Activated CD8-positive, alpha-beta T cell treated with anti-CD3 and anti-CD28 coated beads for 36 hours (primary cell): ENCODE data around the gene FNIP1. TPM values are rescaled to one million over a fixed set of nuclear protein-coding genes. Genes with fewer than 3 reads are reported as not detected.

Experiments
- ATAC-seq: fragments of 200-7000 bp; cut with Tn5 transposase; one replicate; pipeline ENCODE4 v1.10.0; 2021; ENCODE audit warnings: mild to moderate bottlenecking, moderate library complexity
- CTCF ChIA-PET: fragments of 350-600 bp; sonication (Branson Sonifier 250); formaldehyde crosslinking; loops from one replicate; lab custom pipeline; 2021; ENCODE audit warnings: antibody characterized with exemption; lab: Charles Lee
- POLR2A ChIA-PET: fragments of 350-600 bp; sonication (Branson Sonifier 250); formaldehyde crosslinking; loops from one replicate; lab custom pipeline; 2021; ENCODE audit warnings: antibody characterized with exemption; lab: Charles Lee
- DNase-seq: peaks from one replicate; pipeline ENCODE4 v3.0.0-alpha.2; 2020
- H3K27ac Mint-ChIP-seq: one replicate; pipeline ENCODE4 v1.8.0; 2021; ENCODE audit warnings: mild to moderate bottlenecking, mixed read lengths
- H3K27me3 Mint-ChIP-seq: one replicate; pipeline ENCODE4 v1.8.0; 2021; ENCODE audit warnings: mixed read lengths
- H3K36me3 Mint-ChIP-seq: one replicate; pipeline ENCODE4 v1.8.0; 2021; ENCODE audit warnings: low read depth, mixed read lengths
- H3K4me1 Mint-ChIP-seq: one replicate; pipeline ENCODE4 v1.8.0; 2021; ENCODE audit warnings: low read depth, mixed read lengths
- H3K4me3 Mint-ChIP-seq: one replicate; pipeline ENCODE4 v1.8.0; 2021; ENCODE audit warnings: mild to moderate bottlenecking, moderate library complexity, mixed read lengths
- H3K9me3 Mint-ChIP-seq: one replicate; pipeline ENCODE4 v1.8.0; 2021; ENCODE audit warnings: mixed read lengths
- intact Hi-C: fragments of 100-400 bp; cut with micrococcal nuclease; formaldehyde crosslinking; loops from one replicate; pipeline ENCODE4 v1.10.0; 2022
- total RNA-seq, 2 experiments: library from RNA; stranded (reverse); gene quantifications; one replicate each; pipeline ENCODE4 v1.2.3, GENCODE V29; 2021
- TF ChIP-seq, protein P1 (sequence below): fragments of 200-600 bp; IDR thresholded peaks from one replicate; pipeline ENCODE4 v1.8.0; 2022; ENCODE audit warnings: antibody characterized with exemption, mild to moderate bottlenecking

The FNIP1 gene
- total RNA-seq, 2 experiments from 2014 or later = 15.9 to 16.0 TPM

DNA sequence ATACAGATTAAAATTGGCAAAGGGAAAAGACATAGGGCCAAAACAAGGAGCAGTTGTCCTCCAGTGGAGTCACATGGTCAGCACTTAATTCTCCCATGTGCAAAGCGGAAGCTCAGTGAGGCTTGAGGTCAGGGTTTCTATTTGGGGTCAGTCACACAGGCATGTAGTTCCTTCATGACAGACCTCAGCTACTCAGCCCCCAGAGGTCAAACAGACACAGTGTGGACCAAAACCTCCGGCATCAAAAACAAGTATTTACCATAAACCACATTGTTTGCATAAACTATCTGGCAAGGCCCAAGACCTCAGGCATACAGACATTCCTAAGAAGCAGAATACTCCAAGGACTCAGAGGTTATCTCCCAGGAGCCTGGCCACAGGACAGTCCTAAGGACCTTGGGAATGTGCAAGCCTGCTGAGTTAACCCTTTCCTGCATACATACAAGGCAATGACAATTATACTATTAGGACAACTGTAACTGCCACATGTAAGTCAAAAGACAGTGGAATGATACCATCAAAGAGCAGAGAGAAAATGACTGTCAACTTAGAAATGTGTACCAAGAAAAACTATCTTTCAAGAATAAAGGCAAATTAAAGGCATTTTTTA lies 28.7 kb upstream of the FNIP1 start:
- CTCF ChIA-PET = no interaction called here

DNA sequence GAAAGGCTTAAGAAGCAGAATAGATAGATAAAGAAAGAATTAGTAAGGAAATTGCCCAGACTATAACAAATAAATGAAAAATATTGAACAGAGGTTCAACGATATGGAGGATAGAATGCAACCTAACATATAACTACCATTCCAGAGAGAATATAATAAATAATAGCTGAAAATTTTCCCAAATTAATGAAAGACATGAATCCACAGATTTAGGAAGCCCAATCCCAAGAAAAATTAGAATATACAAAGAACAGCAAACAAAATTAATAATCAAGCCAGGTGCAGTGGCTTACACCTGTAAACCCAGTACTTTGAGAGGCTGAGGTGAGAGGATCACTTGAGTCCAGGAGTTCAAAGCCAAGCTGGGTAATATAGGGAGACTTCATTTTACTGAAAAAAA lies 27.8 kb upstream of the FNIP1 start:
- H3K4me1 Mint-ChIP-seq = no peaks in the 10 kb centered on the region
- H3K4me3 Mint-ChIP-seq = no peak overlapping the region
- no peaks in the 10 kb centered on the region for H3K27me3 Mint-ChIP-seq
- H3K36me3 Mint-ChIP-seq = no peaks in the 10 kb centered on the region
- no peak overlapping the region for H3K27ac Mint-ChIP-seq
- no peak for DNase-seq
- intact Hi-C loops = no loop called here
- ChIA-PET POLR2A (interaction anchor here (0.8 kb wide), 1 partner anchor 1223 kb away, joined by 3 read pairs; no protein-coding TSS in a partner anchor), CTCF (interaction anchor here (1.0 kb wide), 1 partner anchor 14 kb away, joined by 3 read pairs; no protein-coding TSS in a partner anchor)
- ATAC-seq = no peak
- H3K9me3 Mint-ChIP-seq = no peaks in the 10 kb centered on the region
- TF ChIP-seq, protein P1, sequence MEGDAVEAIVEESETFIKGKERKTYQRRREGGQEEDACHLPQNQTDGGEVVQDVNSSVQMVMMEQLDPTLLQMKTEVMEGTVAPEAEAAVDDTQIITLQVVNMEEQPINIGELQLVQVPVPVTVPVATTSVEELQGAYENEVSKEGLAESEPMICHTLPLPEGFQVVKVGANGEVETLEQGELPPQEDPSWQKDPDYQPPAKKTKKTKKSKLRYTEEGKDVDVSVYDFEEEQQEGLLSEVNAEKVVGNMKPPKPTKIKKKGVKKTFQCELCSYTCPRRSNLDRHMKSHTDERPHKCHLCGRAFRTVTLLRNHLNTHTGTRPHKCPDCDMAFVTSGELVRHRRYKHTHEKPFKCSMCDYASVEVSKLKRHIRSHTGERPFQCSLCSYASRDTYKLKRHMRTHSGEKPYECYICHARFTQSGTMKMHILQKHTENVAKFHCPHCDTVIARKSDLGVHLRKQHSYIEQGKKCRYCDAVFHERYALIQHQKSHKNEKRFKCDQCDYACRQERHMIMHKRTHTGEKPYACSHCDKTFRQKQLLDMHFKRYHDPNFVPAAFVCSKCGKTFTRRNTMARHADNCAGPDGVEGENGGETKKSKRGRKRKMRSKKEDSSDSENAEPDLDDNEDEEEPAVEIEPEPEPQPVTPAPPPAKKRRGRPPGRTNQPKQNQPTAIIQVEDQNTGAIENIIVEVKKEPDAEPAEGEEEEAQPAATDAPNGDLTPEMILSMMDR = no peak

More for the DNA sequence above, 28.7 kb upstream of the FNIP1 start:
- no peaks in the 10 kb centered on the region for H3K9me3 Mint-ChIP-seq
- no peak overlapping the region for H3K4me3 Mint-ChIP-seq
- TF ChIP-seq, protein P1 = no peak
- no peak overlapping the region for H3K27ac Mint-ChIP-seq
- no peak for ATAC-seq
- intact Hi-C loops = no loop called here
- no peaks in the 10 kb centered on the region for H3K36me3 Mint-ChIP-seq
- peaks cover 1% of the 10 kb centered on the region for H3K4me1 Mint-ChIP-seq
- POLR2A ChIA-PET = no interaction called here
- DNase-seq = no peak
- no peaks in the 10 kb centered on the region for H3K27me3 Mint-ChIP-seq

DNA sequence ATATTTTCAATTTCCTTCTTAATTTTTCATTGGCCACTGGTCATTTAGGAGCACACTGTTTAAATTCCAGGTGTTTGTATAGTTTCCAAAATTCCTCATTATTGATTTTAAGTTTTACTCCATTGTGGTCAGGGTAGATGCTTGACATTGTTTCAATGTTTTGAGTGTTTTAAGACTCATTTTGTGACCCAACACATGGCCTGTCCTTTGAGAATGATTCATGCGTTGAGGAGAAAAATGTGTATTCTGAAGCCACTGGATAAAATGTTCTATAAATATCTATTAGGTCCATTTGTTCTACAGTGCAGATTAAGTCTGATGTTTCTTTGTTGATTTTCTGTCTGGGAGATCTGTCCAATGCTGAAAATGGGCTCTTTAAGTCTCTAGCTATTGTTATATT lies 24.4 kb upstream of the FNIP1 start:
- TF ChIP-seq, protein P1 = no peak
- POLR2A ChIA-PET = interaction anchor here (0.6 kb wide), 1 partner anchor 17 kb away, joined by 3 read pairs; no protein-coding TSS in a partner anchor
- Mint-ChIP-seq H3K4me3 (no peak overlapping the region), H3K9me3 (no peaks in the 10 kb centered on the region), H3K27me3 (no peaks in the 10 kb centered on the region), H3K4me1 (peaks cover 2% of the 10 kb centered on the region), H3K27ac (no peak overlapping the region), H3K36me3 (no peaks in the 10 kb centered on the region)
- ATAC-seq = no peak
- CTCF ChIA-PET = no interaction called here
- intact Hi-C loops = no loop called here
- DNase-seq = no peak

DNA sequence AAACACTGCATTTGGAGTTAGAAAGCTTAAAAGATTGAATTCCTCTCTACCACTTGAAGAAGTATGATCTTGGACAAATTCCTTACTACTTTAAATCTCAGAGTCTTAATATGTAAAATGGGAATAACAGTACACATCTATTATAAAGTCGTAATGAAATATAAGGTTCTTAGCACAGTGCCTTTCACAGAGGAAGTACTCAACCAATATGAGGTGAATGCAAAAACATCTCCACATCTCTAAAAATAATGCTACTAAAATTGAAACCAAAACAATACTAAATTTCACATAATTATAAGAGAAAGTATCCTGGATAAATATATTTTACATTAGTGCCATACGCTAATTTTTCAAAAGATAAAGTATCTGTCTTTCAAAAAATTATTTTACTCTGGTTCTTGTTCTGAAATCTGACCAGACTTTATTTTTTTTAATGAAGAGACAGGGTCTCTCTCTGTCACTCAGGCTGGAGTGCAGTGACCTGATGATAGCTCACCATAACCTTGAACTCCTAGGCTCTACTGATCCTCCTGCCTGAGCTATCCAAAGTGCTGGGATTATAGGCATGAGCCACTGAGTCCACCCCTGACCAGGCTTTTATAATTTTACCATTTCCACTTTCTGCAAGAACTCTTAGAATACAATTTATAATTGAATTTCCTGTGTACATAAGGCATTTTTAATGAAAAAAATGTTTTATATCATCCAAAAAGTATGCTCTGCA lies 21.3 kb upstream of the FNIP1 start:
- peaks cover 2% of the 10 kb centered on the region for H3K4me1 Mint-ChIP-seq
- no peak overlapping the region for H3K27ac Mint-ChIP-seq
- H3K9me3 Mint-ChIP-seq = no peaks in the 10 kb centered on the region
- TF ChIP-seq, protein P1 = no peak
- H3K27me3 Mint-ChIP-seq = no peaks in the 10 kb centered on the region
- ChIA-PET CTCF (no interaction called here), POLR2A (interaction anchor here (0.7 kb wide), 1 partner anchor 118 kb away, joined by 3 read pairs; no protein-coding TSS in a partner anchor)
- H3K36me3 Mint-ChIP-seq = no peaks in the 10 kb centered on the region
- intact Hi-C loops = no loop called here
- DNase-seq (no peak), ATAC-seq (no peak)
- H3K4me3 Mint-ChIP-seq = no peak overlapping the region

DNA sequence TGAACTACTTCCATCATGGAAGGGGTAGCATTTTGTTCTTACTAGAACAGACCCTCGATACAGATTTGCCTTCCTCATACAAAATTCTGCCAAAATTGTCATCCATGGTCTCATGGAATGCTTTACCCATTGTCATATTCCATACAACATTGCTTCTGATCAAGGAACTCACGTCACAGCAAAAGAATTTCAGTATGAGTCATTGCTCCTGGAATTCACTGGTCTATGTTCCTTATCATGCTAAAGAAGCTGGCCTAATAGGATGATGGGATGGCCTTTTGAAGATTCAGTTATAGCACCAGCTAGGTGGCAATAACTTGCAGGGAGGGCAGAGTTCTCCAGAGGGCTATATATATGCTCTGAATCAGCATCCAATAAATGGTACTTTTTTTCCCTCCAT lies 18.2 kb upstream of the FNIP1 start:
- no peak overlapping the region for H3K27ac Mint-ChIP-seq
- no peak overlapping the region for H3K4me3 Mint-ChIP-seq
- no peaks in the 10 kb centered on the region for H3K9me3 Mint-ChIP-seq
- ChIA-PET CTCF (no interaction called here), POLR2A (no interaction called here)
- peaks cover 2% of the 10 kb centered on the region for H3K4me1 Mint-ChIP-seq
- H3K27me3 Mint-ChIP-seq = no peaks in the 10 kb centered on the region
- TF ChIP-seq, protein P1 = no peak
- intact Hi-C loops = no loop called here
- no peak for ATAC-seq
- no peak for DNase-seq
- no peaks in the 10 kb centered on the region for H3K36me3 Mint-ChIP-seq
